ENCODE measurements around the gene MICALL2. TPM values are rescaled to one million over a fixed set of nuclear protein-coding genes. Genes with fewer than 3 reads are reported as not detected.

MICALL2 gene
- polyA plus RNA-seq, 12 donors, result 3.9 to 11.7 (median 5.1) TPM; not detected in 1

DNA sequence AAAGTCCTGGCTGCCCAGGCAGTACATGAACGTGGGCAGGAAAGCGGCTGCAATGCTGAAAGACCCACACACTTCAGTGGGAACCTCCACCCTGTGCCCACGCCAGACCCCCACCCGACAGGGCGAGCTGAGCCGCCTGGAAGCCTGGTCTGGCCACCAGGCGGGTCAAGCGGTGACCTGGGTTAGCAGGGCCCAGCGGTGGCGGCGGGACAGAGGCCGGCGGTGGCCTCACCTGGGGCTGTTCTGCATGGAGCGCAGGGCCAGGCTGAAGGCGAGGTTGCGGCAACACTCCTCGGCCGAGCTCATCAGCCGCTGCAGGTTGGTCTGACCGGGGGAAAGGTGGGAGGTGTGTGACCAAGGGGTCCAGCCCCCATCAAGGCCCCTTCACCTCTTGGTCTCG, 11.6 kb upstream of the MICALL2 start:
- no peak for DNase-seq

DNA sequence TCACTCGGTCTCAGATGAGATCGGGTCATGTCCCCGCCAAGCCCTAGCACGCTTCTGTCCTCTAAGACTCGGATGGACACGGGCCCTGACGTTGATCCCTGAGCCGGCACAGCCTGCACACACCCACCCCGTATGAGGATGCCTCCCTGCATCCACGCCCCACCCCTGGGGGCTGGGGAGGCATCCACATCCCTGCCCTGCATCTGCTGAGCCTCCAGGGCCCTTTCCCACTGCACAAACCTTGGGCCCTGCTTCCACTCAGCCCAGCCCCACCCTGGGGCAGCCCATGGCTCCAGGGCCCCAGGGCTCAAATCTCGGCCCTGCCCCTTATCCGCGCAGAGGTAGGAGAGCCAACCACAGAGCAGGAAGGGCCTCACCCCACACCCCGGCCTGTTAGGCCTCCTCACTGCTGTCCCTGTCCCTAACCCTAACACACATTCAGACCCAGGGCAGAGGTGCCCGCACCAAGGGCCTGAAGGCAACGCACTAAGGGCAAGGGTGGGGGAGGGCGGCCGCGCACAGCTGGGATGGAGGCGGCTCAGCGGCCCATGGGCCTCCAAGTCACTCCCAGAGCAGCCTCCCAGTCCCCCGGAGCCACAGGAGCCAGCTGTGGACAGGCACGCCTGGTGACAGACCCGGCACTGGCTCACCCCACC, 9.5 kb upstream of the MICALL2 start:
- no peak for DNase-seq

DNA sequence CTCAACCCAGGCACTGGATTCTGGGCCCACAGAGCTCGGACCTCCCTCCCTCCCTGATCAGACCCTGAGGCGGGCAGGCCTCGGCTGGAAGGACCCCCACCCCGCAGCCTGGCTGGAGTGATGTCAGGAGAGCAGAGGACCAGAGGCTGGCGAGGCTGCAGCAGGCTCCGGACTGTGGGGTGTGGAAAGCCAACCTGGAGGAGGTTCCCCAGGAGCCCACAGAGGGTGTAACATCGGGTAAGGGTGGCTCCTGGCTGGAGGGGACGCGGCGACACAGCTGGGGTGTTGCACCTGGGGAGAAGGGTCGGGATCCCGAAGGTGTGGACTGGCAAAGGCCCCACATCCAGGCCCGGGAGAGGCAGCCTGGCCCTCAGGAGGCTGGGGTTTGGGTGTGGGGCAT, 8.9 kb upstream of the MICALL2 start:
- no peak for DNase-seq

DNA sequence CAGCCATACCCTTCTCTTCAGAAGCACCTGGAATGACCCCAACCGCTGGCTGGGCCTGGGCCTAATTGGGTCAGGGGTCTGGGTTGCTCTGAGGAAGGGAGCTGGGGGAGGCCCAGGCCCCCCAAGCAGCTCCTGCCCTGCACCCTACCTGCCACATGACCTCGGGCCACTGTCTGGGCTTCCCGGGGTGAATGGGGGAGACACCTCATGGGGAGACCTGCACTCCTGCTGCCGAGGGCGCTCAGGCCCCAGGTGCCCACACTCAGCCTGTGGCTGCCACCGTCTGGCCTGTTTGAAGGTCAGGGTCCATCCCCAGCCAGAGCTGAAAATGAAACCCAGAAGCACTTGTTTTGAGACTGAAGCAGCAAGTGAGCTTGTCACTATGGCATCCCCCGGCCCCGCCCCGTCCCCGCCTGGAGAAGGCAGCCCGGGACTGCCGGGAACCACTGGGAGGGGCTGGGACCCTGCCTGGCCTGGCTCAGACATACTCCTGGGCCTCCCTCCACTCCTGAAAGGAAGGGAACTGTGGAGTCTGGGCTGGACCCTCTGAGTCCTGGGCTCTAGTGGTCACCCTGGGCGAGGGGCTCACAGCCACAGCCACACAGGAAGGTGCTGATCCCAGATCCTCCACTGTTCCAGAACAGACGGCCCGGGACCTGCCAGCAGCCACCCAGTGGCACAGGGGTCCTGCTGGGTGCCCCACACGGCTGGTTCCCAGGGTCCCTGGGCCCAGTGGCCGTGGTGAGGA, 7.4 kb upstream of the MICALL2 start:
- DNase-seq, result peak; percentile 59

DNA sequence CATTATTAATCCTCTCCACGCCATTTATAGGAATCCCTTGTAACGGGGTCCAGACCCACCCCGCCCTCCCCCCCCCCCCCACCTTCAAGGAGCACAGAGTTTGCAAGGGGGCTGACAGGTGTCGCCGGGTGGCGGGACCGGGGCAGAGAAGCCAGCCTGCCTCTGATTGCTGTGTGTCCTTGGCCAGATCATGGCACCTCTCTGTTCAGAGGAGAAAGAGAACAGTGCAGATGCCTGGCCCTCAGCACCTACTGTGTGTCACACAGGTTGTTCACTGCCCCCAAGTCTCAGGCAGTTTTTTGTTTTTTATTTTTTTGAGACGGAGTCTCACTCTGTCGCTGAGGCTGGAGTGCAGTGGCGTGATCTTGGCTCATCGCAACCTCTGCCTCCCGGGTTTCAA, 5.4 kb upstream of the MICALL2 start:
- DNase-seq, result no peak

DNA sequence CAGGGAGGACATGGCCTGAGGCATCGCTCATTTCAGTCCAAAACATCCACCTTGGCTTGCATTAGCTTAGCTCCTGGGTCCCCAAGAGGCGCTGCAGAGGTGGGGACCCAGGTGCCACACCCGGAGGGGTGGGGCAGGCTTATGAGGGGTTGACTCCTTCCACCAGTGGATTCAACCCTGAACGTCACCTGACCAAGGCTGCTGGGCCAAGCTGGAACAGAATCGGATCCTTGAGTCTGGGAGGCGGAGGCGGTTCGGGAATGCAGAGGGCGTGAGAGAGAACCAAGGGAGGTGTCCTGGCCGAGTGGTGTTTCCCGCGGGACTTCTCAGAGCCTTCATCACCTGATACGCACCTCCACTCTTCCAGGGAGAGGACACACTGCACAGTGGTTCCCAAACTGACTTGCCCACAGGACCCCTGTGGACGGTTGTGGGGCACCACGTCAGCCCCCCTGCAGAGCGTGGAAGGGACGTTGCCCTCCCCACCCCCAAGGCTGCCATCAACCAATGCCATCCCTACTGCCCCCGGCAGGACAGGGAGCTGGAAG, 4.5 kb upstream of the MICALL2 start:
- DNase-seq, result no peak

DNA sequence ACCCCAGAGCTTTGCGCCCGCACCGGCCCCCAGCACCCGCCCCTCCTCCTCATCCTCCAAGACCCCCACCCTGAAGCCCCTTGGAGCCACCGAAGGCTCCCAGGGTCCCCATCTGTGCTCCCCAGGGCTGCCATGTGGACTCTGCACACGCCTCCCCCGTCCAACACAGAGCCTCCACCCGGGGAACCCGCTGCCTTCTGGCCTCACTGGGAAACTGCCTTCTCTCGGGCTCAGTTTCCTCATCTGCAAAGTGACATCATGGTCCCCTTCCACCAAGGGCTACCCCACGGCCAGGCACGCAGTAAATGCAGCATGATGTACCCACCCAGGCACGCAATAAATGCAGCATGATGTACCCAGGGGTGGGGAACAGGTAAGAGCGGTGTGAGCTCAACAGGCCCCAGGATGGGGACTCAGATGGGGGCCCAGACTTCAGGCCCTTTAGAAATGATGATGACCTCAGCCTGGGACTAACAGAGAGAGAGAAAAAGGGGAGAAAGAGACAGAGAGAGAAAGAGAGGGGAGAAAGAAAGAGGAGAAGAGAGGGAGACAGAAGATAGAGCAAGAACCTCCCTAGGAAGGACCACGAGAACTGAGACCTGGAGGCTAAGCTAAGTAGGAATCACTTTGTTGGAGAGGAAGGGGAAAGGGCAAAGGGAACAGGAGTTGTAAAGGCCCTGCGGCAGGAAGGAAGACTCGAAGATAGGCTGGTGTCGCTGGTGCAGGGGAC, 2.5 kb upstream of the MICALL2 start:
- DNase-seq, result no peak

DNA sequence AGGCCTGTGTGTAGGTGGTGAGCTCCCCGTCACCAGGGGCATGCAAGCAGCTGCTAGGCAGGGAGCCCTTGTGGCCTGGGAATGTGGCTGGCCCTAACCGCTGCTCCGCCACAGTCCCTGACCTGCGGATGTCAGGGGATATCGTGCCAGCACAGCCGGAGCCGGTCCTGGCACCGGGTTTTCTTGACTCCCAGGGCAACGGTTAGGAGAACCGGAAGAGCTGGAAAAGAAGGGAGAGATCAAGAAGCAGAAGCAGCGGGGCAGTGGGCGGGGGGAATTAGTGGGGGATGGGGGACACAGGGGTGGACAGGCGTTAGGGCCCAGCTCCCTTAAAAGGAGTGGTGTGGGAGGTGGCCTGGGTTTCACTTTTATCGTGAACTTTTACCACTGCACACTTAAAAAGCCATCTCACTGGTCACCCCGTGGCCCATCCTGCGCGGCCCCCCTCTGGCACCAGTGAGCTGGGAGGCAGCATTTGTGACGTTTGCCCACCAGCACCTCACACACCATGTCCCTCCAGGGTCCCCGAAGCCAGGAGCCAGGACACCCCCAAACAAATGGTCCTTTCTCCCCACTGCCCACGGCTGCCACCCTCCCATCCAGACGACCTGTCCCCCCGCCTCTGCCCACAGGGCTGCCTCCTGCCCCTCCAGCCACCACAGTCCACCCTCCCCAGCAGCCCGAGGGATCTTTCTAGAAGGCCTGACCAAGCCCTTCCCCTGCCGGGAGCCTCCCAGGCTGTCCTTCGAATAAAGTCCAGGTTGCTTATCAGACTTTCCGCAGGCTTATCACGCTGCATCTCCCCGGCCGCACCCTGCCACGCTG, 1.8 kb upstream of the MICALL2 start:
- DNase-seq, result no peak

DNA sequence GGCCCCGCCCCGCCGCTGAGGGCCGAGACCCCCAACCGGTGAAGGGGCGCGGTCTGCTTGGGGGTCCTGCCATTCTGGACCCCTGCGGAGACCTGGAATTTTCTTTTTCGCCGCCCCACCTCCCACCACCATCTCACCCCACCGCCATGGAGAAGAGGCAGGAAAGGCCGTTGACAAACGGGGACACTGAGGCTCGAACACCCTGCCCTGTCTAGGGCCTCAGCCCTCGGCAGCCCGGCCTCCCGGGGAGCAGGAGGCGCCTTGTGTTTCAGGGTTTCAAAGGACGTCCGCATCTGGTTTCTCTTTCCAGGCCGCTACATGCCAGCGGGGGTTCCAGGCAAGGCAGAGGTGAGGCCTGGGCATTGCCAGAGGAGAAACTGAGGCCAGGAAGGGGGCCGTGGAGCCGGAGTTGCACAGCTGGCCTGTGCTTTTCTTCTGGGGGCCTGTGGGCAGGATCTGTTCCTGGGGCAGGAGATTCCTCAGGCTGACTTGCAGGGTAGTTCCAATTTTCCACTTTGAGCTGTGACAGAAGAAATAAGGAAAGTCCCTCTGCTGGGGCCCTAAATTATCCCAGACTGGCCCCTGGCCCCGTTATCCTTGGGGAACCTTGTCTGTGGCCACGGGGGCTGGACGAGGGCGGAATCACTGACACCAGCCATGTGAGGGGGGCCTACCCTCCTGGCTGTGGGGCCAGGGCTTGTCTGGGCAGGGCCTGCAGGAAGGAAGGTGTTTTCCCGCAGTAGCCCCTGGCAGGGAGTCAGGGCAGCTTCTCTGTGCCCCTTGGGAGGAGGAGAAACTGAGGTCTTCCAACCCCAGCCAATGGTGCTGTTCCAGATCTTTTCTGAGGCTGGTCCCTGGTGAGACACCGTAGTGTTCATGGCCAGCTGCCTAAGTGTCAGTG, 900 bp upstream of the MICALL2 start:
- DNase-seq, result peak; percentile 43

DNA sequence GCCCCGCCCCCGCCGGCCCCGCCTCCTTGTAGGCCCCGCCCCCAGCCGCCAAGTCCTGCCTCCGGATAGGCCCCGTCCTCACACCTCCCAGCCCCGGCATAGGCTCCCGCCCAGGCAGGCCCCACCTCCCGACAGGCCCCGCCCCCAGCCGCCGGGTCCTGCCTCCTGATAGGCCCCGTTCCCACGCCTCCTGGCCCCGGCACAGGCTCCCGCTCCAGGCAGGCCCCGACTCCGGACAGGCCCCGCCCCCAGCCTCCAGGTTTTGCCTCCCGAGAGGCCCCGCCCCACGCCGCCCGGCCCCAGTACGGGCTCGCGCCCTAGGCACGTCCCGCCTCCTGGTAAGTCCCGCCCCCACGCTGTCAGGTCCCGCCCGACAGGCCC, 232 bp upstream of the MICALL2 start:
- DNase-seq, result peak; percentile 95

DNA sequence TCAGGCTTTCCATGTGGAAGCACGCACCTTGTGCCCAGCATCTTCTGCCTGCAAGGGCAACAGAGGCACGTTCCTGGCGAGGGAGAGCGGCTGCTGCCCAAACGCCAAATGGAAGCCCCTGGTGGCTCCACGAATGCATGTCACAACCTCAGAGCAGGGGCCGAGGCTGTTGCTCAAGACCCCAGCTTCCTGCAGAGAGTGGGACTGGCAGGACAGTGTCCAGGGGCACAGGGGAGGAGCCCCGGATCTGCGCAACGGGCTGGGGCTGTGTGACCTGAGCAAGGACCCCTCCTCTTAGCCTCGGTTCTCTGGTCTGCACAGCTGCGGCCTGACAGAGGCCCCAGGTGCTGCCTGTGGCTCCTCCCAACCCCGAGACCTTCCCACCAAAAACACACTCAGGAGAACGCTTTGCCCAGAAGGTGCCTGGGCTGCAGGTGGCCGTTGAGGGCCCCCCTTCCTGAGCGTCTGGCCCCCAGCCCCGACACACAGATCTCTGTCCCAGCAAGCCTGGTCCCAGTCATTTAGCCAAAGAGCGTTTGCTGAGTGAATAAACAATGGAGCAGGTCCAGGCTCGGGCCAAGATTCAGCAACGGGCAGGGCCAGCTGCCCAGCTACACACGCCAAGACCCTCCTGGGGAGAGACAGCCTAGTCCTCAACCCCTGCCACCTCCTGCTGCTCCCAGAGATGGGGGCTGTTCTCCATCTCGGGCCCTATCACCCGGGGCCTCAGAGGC, 1.2 kb downstream of the MICALL2 start:
- DNase-seq, result no peak

DNA sequence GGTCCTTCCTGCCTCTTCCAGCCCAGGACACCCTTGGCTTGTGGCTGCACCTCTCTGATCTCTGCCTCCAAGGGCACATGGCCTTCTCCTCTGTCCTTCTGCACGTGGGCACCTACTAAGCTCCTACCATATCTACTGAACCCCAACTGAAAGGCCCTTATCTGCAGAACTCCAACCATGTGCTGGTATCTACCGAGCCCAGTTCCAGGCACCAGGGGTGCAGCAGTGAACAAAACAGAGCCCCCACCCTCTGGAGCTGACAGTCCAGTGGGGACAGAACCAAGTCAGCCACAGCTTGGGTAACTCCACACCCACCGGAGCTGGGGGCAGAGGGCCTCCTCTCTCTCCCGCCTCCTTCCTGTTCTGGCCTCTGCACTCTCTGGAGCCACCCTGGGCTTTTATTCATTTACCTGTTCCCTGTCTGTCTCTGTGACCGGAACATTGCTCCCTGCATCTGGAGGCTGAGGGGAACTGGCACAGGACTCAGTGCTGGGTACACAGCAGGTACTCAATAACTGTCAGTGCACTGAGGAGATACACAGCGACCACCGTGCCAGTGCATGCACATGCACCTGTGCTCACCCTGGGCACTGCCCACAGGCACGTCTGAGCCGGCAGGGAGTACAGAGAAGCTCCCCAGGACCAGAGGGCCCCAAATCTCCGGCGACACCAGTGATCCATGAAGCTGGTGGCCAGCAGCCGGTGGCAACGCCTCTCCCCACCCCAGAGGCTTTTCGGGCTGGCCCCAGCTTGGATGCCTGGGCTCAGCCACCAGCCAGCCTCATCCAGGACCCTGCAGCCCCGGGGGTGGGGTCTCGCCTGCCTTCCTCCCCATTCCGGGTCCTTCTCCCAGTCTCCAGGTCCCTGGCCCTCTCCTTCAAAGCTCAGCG, 2.0 kb downstream of the MICALL2 start:
- no peak for DNase-seq

DNA sequence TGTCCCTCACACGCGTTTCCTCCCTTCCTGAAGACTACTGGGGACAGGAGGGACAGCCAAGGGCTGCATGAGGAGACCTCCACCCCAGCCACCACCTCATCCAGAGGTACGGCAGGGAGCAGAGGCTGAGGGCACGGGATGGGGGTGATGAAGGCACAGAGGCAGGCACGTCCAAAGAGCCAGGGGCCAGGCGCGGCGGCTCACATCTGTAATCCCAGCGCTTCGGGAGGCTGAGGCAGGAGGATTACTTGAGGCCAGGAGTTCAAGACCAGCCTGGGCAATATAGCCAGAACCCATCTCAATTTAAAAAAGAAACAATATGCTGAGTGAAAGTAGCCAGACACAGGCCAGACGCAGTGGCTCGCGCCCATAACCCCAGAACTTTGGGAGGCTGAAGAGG, 3.3 kb downstream of the MICALL2 start:
- DNase-seq, result no peak

DNA sequence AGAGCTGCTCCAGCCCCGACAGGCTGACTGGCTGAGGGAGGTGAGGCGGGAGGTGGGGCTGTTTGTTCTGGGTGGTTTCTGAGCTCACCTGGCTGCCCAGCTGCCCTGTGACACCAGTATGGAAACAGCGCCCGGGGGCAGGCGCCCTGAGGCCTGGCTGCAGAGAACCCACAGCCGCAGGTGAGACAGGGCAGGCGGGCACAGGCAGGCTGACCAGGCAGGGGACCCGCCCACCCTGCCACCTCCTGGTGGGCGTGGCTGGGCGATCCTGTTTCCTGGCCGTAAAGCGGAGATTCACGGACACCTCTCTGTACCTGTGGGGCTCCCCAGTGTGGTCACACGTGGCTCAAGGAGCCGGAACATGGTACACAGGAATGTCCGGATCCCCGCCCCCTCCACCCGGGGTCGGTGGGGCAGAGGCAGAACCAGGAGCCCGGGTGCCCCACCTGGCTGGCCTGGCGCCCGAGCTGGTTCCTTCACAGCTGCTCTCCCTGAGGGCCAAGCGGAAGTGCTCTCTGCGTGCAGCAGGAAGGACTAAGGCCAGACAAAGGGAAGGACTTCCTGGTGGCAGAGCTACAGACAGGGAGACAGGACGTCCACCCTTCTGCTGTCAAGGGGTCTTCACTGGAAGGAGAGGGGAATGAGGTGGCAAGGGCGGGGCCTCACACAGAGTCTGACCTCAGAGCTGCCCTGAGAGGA, 3.9 kb downstream of the MICALL2 start:
- DNase-seq, result no peak

DNA sequence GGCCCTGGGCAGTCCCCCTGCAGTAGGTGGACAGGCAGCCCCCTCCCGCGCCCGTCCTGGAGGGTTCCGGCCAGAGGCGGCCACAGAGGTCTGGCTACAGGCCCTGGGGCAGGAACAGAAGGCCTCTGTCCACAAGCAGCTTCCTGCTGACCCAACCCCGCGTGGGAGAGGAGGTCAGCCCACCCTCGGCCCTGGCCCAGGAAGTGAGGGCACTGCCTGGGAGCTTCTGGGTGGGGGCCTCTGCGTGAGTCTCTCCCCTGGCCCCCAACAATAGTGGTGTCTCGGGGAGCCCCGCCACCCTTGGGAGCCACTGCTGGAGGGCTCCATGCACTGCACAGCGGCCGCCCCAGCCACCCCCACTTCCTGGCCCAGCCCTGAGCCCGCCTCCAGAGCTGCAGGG, 4.7 kb downstream of the MICALL2 start:
- DNase-seq, result no peak

DNA sequence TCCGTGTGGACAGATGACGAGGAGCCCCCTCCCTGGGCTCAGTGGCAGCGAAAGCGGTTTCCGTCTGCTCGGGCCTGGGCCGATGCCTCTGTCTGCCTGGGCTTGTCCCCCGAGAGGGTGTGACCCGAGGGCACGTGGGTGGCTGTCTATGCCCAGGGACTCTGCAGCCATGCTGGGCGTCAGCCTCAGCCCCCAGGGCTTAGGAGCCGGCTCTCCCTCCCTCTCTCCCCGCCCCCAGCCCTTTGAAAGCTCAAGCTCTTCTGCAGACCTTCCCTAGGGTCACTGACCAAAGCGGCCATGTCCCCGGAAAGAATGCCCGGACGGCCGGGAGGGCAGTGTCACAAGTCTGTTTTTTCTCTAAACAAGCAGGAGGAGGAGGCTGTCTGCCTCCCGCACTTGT, 7.1 kb downstream of the MICALL2 start:
- no peak for DNase-seq

DNA sequence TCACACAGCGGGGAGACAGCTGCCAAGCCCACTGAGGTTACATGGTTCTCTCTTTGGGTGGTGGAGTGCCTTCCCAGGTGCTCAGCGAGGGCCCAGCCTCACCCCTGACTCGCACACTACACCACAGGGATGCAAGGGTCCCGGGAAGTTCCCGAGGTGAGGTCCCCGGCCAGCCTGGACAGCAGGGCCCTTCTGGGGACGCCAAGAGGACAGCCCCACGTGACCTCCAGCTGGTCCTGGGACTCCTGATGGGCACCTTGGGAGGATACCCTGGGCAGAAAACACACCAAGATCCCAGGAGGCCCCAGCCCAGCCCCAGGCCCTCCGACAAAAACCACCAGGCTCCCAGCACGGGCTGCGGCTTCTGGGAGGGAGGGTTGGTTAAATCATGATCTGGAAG, 8.3 kb downstream of the MICALL2 start:
- DNase-seq, result no peak

DNA sequence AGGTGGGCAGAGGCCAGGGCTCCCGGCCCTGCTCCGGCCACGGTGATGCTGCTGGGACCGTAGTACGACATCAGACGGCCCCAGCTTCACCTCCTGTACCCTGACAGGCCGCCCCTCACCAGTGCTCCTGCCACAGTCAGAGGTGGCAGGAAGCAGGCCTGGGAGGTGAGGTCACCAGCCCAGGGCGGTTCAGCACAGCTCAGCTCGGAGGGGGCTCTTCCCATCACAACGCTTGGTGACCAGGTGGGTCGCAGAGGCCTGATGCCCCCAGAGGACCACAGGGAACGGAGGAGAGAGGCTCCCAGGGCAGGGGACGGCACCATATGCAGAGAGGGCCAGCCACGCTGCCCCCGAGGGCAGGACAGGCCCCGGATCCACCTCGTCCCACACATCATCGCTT, 8.8 kb downstream of the MICALL2 start:
- DNase-seq, result no peak
